ENCODE results near the gene OR52I1.

Gene OR52I1

DNA sequence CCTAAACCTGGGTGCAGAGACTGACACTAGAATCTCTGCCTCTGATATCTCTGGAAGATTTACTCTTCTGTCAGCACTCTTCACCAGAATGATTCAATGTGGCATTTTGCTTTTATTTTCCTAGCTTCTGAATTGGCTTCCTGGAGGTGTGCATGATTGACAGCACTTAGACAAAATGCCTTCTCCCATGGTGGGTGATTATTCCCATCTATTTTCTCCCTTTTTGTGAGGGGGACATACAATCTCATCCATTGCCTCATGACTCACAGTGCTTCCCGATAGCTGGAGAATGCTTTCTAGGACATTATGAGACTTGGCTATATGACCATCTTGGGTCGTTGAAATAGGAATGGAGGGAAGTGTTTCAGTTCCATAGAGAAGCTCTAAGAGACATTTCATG is 18.1 kb downstream of the OR52I1 start:
- DNase-seq (ENCODE audit: low read depth in 2 of 2) = no peak

DNA sequence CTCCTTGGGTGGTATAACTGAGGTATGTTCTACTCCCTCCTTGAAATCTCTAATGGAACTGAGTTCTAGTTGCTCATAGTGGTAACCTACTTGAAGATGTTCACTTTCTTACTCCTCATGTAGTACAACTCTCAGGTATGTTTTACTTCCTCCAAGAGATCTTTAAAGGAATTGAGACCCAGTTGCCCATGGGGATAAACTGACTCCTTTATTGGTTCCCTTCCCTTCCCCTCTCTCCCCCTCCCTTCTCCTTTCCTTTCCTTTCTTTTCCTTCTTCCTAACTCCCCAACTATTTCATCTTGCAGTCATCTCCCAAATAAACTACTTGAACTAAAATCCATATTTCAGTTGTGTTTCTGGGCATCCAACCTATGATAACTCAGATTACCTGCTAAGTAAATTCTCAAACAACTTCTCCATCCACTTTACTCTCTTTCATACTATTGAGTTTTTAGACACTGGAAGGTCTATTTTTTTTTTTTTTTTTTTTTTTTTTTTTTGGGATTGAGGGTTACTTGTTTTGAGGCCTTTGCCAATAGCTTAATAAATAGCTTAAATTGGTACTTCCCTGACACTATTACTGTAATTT is 22.1 kb downstream of the OR52I1 start:
- no peak for DNase-seq (ENCODE audit: low read depth in 2 of 2)

GRCh38 chr11:4619514-4619913 is 25.7 kb downstream of the OR52I1 start:
- DNase-seq (ENCODE audit: low read depth in 2 of 2) = no peak

DNA sequence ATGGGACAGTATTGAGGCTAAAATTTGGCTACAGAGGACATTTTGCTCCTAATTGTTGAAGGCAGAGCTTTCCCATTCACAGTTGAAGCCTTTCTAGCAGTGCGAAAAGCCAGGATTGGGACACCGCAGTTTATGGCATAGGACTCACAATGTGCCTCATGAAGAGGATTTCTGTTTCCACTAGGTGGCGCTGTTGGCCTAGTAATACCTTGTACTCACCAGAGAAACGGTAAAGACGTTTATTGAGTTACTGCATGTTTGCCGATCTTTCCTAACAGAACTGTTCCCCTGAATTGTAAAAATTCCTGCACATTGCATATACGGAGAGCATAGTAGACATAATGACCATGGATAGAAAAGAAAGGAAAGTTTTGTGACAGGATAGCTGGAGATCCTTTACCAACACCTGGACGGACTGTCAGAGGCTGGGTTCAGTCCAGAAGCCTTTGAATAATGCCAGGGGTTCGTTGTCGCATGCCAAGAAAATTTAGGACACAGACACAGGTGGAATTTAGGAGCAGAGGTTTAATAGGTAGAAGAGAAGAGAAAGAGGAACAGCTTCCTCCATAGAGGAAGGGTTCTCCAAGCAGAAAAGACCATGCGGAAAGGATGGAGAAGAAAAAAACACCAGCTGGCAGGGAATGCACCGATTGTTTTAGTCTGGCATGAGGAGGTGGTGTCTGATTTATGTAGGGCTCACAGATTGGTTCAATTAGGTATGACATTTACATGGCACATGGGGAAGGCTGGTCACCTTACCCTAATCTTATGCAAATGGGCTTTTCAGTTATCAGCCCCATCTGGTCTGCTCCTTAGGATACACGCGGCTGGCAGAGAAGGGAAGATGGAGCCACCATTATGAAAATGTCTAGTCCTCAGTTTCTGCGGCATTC is 32.6 kb downstream of the OR52I1 start:
- peak; percentile 30 to 32 for DNase-seq (ENCODE audit: low read depth in 2 of 2)

GRCh38 chr11:4636136-4636535 is 42.3 kb downstream of the OR52I1 start:
- DNase-seq (ENCODE audit: low read depth in 2 of 2) = no peak

- DNase-seq (ENCODE audit: low read depth in 2 of 2) = peak; percentile 20 to 26
These were observed 43.3 kb downstream of the OR52I1 start, which contains the start of gene OR51D1 for GRCh38 chr11:4636962-4637661. Gene OR51D1, plus strand, starts transcription at chr11:4637477. Its CDS starts 2,314 bp downstream, at chr11:4639791.

GRCh38 chr11:4637662-4638047 is 43.8 kb downstream of the OR52I1 start:
- no peak for DNase-seq (ENCODE audit: low read depth in 2 of 2)

GRCh38 chr11:4639931-4640330 is 46.1 kb downstream of the OR52I1 start:
- DNase-seq (ENCODE audit: low read depth in 2 of 2) = no peak

GRCh38 chr11:4641501-4641900 is 47.7 kb downstream of the OR52I1 start:
- no peak for DNase-seq (ENCODE audit: low read depth in 2 of 2)

DNA sequence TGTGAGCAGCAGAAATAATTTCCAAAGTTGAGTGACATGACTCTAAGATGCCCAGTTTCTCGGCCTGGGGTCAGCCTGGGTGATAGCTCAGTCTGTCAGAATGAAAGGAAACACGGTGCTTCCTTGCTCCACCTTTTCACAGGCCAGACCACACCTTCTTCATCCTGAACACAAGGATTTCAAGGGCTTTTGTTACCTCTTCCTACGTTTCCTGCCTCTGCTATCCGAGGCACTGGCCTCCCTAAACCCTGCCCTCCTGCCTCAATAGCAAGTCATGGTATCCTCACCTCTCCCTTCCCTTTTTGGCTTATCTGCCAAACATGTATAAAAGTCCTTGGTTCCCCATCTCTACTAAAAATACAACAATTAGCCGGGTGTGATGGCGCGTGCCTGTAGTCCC is 48.2 kb downstream of the OR52I1 start:
- DNase-seq (ENCODE audit: low read depth in 2 of 2) = no peak

GRCh38 chr11:4643076-4643475 is 49.2 kb downstream of the OR52I1 start:
- DNase-seq (ENCODE audit: low read depth in 2 of 2) = no peak

DNA sequence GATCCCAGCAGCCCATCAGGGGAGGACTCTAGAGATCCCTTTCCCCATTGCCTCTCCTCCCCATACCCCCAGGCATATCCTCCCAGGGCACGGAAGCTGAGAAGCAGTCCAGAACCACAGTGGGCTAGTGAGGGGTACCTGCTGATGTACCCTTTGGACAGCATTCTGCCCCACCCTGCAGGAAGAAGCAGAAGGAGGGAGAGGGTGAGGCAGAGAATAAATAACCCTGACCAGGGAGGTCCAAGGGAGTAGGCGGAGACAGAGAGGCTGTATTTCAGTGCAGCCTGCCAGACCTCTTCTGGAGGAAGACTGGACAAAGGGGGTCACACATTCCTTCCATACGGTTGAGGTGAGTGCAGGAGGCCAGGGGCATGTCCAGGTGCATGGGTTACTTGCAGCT is 49.8 kb downstream of the OR52I1 start, which contains the start of gene OR51E1:
Gene OR51E1 (plus strand): TSS at position 301 of the 400 bp plus-strand sequence. CDS start 8,545 bp downstream, outside the sequence.
- no peak for DNase-seq (ENCODE audit: low read depth in 2 of 2)

- DNase-seq (ENCODE audit: low read depth in 2 of 2) = no peak
These were observed 50.4 kb downstream of the OR52I1 start for GRCh38 chr11:4644233-4644632.

Measured in fibroblast of skin of left quadriceps (primary cell).